HS-5 (cell line): ENCODE data around the gene PPIP5K1.
"Not testable (repeated sequence)": the region's sequence is repeated elsewhere in the genome, so short reads cannot be mapped to it uniquely, and the experiment has no call there.

Experiments
- DNase-seq: peaks from one replicate; pipeline ENCODE4 v3.0.0-alpha.2; 2012; ENCODE audit warnings: low read depth

PPIP5K1 gene

GRCh38 chr15:43589778-43590466 is at the start of gene PPIP5K1:
Gene PPIP5K1 (minus strand): TSS chr15:43590208. CDS start chr15:43584504, 5,704 bp downstream.
- DNase-seq, result not testable (repeated sequence)

- DNase-seq, result not testable (repeated sequence)
Measured at GRCh38 chr15:43638464-43639204, 48.6 kb upstream of the PPIP5K1 start.

- not testable (repeated sequence) for DNase-seq
Measured at GRCh38 chr15:43626937-43627336, 36.9 kb upstream of the PPIP5K1 start.

- DNase-seq, result no peak
Measured at GRCh38 chr15:43625106-43625505, 35.1 kb upstream of the PPIP5K1 start.

- not testable (repeated sequence) for DNase-seq
Measured at GRCh38 chr15:43622068-43622799, 32.2 kb upstream of the PPIP5K1 start.

- not testable (repeated sequence) for DNase-seq
Measured at GRCh38 chr15:43618700-43619099, 28.7 kb upstream of the PPIP5K1 start, which contains the start of gene STRC. Gene STRC (minus strand): TSS chr15:43618800. CDS start chr15:43618722, 78 bp downstream.

GRCh38 chr15:43617750-43618149 is 27.7 kb upstream of the PPIP5K1 start:
- not testable (repeated sequence) for DNase-seq

GRCh38 chr15:43602233-43602632 is 12.2 kb upstream of the PPIP5K1 start:
- DNase-seq, result not testable (repeated sequence)

GRCh38 chr15:43600200-43600599 is 10.2 kb upstream of the PPIP5K1 start:
- not testable (repeated sequence) for DNase-seq

- DNase-seq, result not testable (repeated sequence)
Measured at GRCh38 chr15:43599131-43599530, 9.1 kb upstream of the PPIP5K1 start.

- not testable (repeated sequence) for DNase-seq
Measured at GRCh38 chr15:43593328-43594190, 3.6 kb upstream of the PPIP5K1 start, which contains the start of gene CKMT1B. Gene CKMT1B (plus strand): TSS chr15:43594027. CDS start chr15:43594219, 192 bp downstream.

GRCh38 chr15:43592841-43593240 is 2.8 kb upstream of the PPIP5K1 start:
- not testable (repeated sequence) for DNase-seq

- DNase-seq, result not testable (repeated sequence)
Measured at GRCh38 chr15:43574607-43575006, 15.4 kb downstream of the PPIP5K1 start.

- DNase-seq, result not testable (repeated sequence)
Measured at GRCh38 chr15:43566615-43567014, 23.4 kb downstream of the PPIP5K1 start.

GRCh38 chr15:43563793-43564192 is 26.2 kb downstream of the PPIP5K1 start:
- DNase-seq, result not testable (repeated sequence)

- DNase-seq, result not testable (repeated sequence)
Measured at GRCh38 chr15:43562753-43563152, 27.3 kb downstream of the PPIP5K1 start.

- no peak for DNase-seq
Measured at GRCh38 chr15:43552986-43553385, 37.0 kb downstream of the PPIP5K1 start.

GRCh38 chr15:43552256-43552655 is 37.8 kb downstream of the PPIP5K1 start:
- no peak for DNase-seq

- peak; percentile 34 for DNase-seq
Measured at GRCh38 chr15:43550527-43551363, 39.3 kb downstream of the PPIP5K1 start.

- DNase-seq, result no peak
Measured at GRCh38 chr15:43547539-43547938, 42.5 kb downstream of the PPIP5K1 start.
